HAP-1 (cell line): ENCODE data around the gene COL25A1.

Source experiments
- DNase-seq, 2 experiments: peaks; one replicate each; pipeline ENCODE4 v3.0.0-alpha.2; 2016 to 2020; ENCODE audit warnings: low spot score in 2 of 2
- H3K27me3 ChIP-seq: fragments of 250-450 bp; sonication (Bioruptor Pico); 2 replicates; pipeline ENCODE4 v1.5.1; 2020; ENCODE audit warnings: low read depth, mild to moderate bottlenecking, moderate library complexity
- H3K36me3 ChIP-seq: fragments of 250-450 bp; sonication (Bioruptor Pico); replicated peaks from 2 replicates; pipeline ENCODE4 v1.5.1; 2020; ENCODE audit warnings: mild to moderate bottlenecking
- H3K4me1 ChIP-seq: fragments of 250-450 bp; sonication (Bioruptor Pico); 2 replicates; pipeline ENCODE4 v1.5.1; 2020; ENCODE audit warnings: mild to moderate bottlenecking
- H3K4me3 ChIP-seq: fragments of 250-450 bp; sonication (Bioruptor Pico); 2 replicates; pipeline ENCODE4 v1.5.1; 2020; ENCODE audit warnings: mild to moderate bottlenecking, moderate library complexity
- H3K9me3 ChIP-seq: fragments of 250-450 bp; sonication (Bioruptor Pico); 2 replicates; pipeline ENCODE4 v1.5.1; 2020; ENCODE audit warnings: mild to moderate bottlenecking, moderate library complexity
- in situ Hi-C: fragments of 300-500 bp; cut with MboI; formaldehyde crosslinking; loops from 3 replicates; pipeline ENCODE4 v1.14.3; 2020; ENCODE audit warnings: low sequenced_read_pairs, inconsistent platforms, mixed read lengths

The COL25A1 gene

GRCh38 chr4:109229028-109229427 is 73.4 kb downstream of the COL25A1 start:
- no peaks in the 10 kb centered on the region for H3K9me3 ChIP-seq
- H3K4me3 ChIP-seq: no peak overlapping the region
- in situ Hi-C loops: no loop called here
- H3K36me3 ChIP-seq: no peaks in the 10 kb centered on the region
- no peaks in the 10 kb centered on the region for H3K27me3 ChIP-seq
- no peak for DNase-seq
- H3K4me1 ChIP-seq: peaks cover 9% of the 10 kb centered on the region

- Histone ChIP-seq H3K36me3 (no peaks in the 10 kb centered on the region), H3K27me3 (no peaks in the 10 kb centered on the region), H3K4me3 (no peak overlapping the region), H3K9me3 (no peaks in the 10 kb centered on the region), H3K4me1 (no peaks in the 10 kb centered on the region)
- in situ Hi-C loops: no loop called here
- DNase-seq: no peak
Measured at GRCh38 chr4:109218288-109218687, 84.2 kb downstream of the COL25A1 start.

- no peaks in the 10 kb centered on the region for H3K27me3 ChIP-seq
- no peaks in the 10 kb centered on the region for H3K4me1 ChIP-seq
- DNase-seq: no peak
- no peaks in the 10 kb centered on the region for H3K36me3 ChIP-seq
- no peaks in the 10 kb centered on the region for H3K9me3 ChIP-seq
- in situ Hi-C loops: no loop called here
- H3K4me3 ChIP-seq: no peak overlapping the region
Measured at GRCh38 chr4:109216085-109216696, 86.3 kb downstream of the COL25A1 start.

- Histone ChIP-seq H3K4me3 (no peak overlapping the region), H3K36me3 (no peaks in the 10 kb centered on the region), H3K9me3 (no peaks in the 10 kb centered on the region), H3K4me1 (no peaks in the 10 kb centered on the region), H3K27me3 (no peaks in the 10 kb centered on the region)
- in situ Hi-C loops: no loop called here
- no peak for DNase-seq
Measured at GRCh38 chr4:109215506-109215905, 87.0 kb downstream of the COL25A1 start.

GRCh38 chr4:109214622-109215301 is 87.7 kb downstream of the COL25A1 start:
- no peak overlapping the region for H3K4me3 ChIP-seq
- H3K27me3 ChIP-seq: no peaks in the 10 kb centered on the region
- H3K36me3 ChIP-seq: no peaks in the 10 kb centered on the region
- no peaks in the 10 kb centered on the region for H3K4me1 ChIP-seq
- in situ Hi-C loops: no loop called here
- no peaks in the 10 kb centered on the region for H3K9me3 ChIP-seq
- DNase-seq: no peak

- Histone ChIP-seq H3K4me3 (no peak overlapping the region), H3K36me3 (no peaks in the 10 kb centered on the region), H3K4me1 (peaks cover 10% of the 10 kb centered on the region), H3K27me3 (no peaks in the 10 kb centered on the region), H3K9me3 (no peaks in the 10 kb centered on the region)
- in situ Hi-C loops: no loop called here
- no peak for DNase-seq
Measured at GRCh38 chr4:109213056-109213455, 89.4 kb downstream of the COL25A1 start.

GRCh38 chr4:109211671-109212070 is 90.8 kb downstream of the COL25A1 start:
- in situ Hi-C loops: no loop called here
- Histone ChIP-seq H3K4me1 (peaks cover 24% of the 10 kb centered on the region), H3K36me3 (no peaks in the 10 kb centered on the region), H3K27me3 (no peaks in the 10 kb centered on the region), H3K9me3 (no peaks in the 10 kb centered on the region), H3K4me3 (no peak overlapping the region)
- DNase-seq: no peak

GRCh38 chr4:109209647-109210046 is 92.8 kb downstream of the COL25A1 start:
- in situ Hi-C loops: no loop called here
- Histone ChIP-seq H3K4me3 (no peak overlapping the region), H3K4me1 (peaks cover 32% of the 10 kb centered on the region), H3K27me3 (no peaks in the 10 kb centered on the region), H3K36me3 (no peaks in the 10 kb centered on the region), H3K9me3 (no peaks in the 10 kb centered on the region)
- DNase-seq: no peak

- in situ Hi-C loops: no loop called here
Measured at GRCh38 chr4:109207898-109208297, 94.6 kb downstream of the COL25A1 start.

GRCh38 chr4:109207061-109207460 is 95.4 kb downstream of the COL25A1 start:
- Histone ChIP-seq H3K9me3 (no peaks in the 10 kb centered on the region), H3K36me3 (no peaks in the 10 kb centered on the region), H3K27me3 (no peaks in the 10 kb centered on the region), H3K4me1 (peaks cover 32% of the 10 kb centered on the region), H3K4me3 (no peak overlapping the region)
- in situ Hi-C loops: no loop called here
- peak; percentile 10 to 23 for DNase-seq

More at GRCh38 chr4:109207898-109208297, 94.6 kb downstream of the COL25A1 start:
- no peaks in the 10 kb centered on the region for H3K27me3 ChIP-seq
- peaks cover 32% of the 10 kb centered on the region for H3K4me1 ChIP-seq
- no peak for DNase-seq
- no peak overlapping the region for H3K4me3 ChIP-seq
- no peaks in the 10 kb centered on the region for H3K36me3 ChIP-seq
- no peaks in the 10 kb centered on the region for H3K9me3 ChIP-seq

GRCh38 chr4:109206620-109207019 is 95.8 kb downstream of the COL25A1 start:
- Histone ChIP-seq H3K36me3 (no peaks in the 10 kb centered on the region), H3K4me3 (no peak overlapping the region), H3K9me3 (no peaks in the 10 kb centered on the region), H3K27me3 (no peaks in the 10 kb centered on the region), H3K4me1 (peaks cover 32% of the 10 kb centered on the region)
- in situ Hi-C loops: no loop called here
- DNase-seq: peak; percentile 68 to 82

GRCh38 chr4:109205186-109205585 is 97.3 kb downstream of the COL25A1 start:
- H3K27me3 ChIP-seq: no peaks in the 10 kb centered on the region
- no peak overlapping the region for H3K4me3 ChIP-seq
- H3K9me3 ChIP-seq: no peaks in the 10 kb centered on the region
- DNase-seq: no peak
- in situ Hi-C loops: no loop called here
- H3K4me1 ChIP-seq: peaks cover 32% of the 10 kb centered on the region
- no peaks in the 10 kb centered on the region for H3K36me3 ChIP-seq

GRCh38 chr4:109199585-109199984 is 102.9 kb downstream of the COL25A1 start:
- no peaks in the 10 kb centered on the region for H3K27me3 ChIP-seq
- no peaks in the 10 kb centered on the region for H3K9me3 ChIP-seq
- no peaks in the 10 kb centered on the region for H3K36me3 ChIP-seq
- no peaks in the 10 kb centered on the region for H3K4me1 ChIP-seq
- no peak for DNase-seq
- no peak overlapping the region for H3K4me3 ChIP-seq
- in situ Hi-C loops: no loop called here

- in situ Hi-C loops: no loop called here
- Histone ChIP-seq H3K9me3 (no peaks in the 10 kb centered on the region), H3K36me3 (no peaks in the 10 kb centered on the region), H3K27me3 (no peaks in the 10 kb centered on the region), H3K4me3 (no peak overlapping the region), H3K4me1 (no peaks in the 10 kb centered on the region)
- DNase-seq: no peak
Measured at GRCh38 chr4:109195646-109196045, 106.8 kb downstream of the COL25A1 start.
